AML-193 (cell line): ENCODE data around the gene ALOXE3.

ENCODE experiments used
- DNase-seq, 2 experiments: peaks; one replicate each; lab custom pipeline; 2025; lab: John Stamatoyannopoulos, UW

The ALOXE3 gene

DNA sequence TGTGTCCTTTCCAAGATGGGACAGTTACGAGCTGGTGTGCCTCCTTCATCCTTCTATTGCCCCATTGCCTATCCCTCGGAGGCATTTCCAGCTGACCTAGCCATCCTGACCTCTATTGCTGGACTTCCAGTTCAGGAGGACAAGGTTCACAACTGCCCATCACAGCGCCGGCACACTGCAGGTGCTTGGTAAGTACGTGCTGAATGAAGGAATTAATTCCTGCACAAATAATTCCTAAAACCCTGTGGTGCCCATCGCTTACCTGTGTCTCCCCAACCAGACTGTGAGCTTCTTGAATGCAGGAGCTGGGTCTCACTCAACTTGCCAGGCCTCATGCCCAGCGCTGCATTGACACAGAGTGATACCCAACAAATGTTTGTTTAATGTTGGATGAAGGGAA is 66.5 kb downstream of the ALOXE3 start:
- DNase-seq, result no peak

DNA sequence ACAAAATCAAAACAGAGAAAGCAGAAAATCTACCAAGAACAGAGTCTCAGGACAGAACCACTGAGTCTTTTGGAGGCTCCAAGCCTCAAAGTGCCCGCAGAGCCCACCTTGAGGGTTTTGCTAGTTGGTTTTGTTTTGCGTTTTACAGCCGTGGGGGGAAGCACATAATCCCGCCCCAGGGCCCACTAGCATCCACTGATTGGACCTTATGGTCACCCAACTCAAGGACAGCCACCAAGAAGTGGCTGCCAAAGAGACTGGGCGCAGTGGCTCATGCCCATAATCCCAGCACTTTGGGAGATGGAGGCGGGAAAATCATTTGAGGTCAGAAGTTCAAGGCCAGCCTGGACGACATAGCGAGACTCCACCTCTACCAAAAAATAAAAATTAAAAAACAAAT is 69.6 kb downstream of the ALOXE3 start:
- no peak for DNase-seq

DNA sequence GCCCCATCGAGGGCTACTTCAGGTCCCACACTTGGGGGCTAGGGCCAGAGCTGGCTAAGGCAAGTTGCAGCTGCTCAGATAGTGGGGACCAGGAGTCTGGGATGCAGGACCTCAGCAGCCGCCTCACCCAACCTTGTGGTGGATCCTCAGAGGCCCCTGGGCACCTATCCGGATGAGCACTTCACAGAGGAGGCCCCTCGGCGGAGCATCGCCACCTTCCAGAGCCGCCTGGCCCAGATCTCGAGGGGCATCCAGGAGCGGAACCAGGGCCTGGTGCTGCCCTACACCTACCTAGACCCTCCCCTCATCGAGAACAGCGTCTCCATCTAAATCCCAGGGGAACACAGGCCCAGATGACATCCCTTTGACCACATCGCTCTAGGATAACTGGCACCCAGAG is 70.1 kb downstream of the ALOXE3 start:
- DNase-seq, result no peak

GRCh38 chr17:8047769-8048110 is 70.6 kb downstream of the ALOXE3 start:
- no peak for DNase-seq

DNA sequence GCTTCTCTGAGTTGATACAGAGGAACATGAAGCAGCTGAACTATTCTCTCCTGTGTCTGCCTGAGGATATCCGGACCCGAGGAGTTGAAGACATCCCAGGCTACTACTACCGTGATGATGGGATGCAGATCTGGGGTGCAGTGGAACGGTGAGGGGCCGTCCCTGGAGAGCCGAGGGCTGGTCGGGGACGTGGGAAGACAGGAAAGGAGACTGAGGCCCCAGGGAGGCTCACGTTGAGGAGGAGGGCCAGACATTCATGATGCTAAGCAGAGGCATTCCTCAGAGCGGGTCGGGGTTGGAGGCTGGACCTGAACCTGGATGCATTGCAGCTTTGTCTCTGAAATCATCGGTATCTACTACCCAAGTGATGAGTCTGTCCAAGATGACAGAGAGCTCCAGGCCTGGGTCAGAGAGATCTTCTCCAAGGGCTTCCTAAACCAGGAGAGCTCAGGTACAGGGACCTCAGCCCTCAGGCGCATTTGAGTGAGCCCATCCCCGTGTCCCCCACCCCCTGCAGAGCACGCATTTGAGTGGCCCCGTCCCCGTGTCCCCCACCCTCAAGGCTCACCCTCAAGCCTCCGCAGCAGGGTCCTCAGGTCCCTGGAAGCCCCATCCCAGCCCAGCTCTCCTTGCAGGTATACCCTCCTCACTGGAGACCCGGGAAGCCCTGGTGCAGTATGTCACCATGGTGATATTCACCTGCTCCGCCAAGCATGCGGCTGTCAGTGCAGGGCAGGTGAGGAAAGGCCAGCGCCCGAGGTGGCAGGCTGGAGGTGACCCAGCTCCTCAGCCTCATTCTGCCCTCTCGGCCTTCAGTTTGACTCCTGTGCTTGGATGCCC is 71.2 kb downstream of the ALOXE3 start:
- no peak for DNase-seq

- no peak for DNase-seq
Observed at GRCh38 chr17:8046306-8046928, 71.9 kb downstream of the ALOXE3 start.
